Ecto neural progenitor cell (in vitro differentiated cells): ENCODE measurements around the gene IQCE.

Source experiments
- DNase-seq: peaks from one replicate; pipeline ENCODE4 v3.0.0-alpha.2; 2018; ENCODE audit warnings: low spot score

The IQCE gene

DNA sequence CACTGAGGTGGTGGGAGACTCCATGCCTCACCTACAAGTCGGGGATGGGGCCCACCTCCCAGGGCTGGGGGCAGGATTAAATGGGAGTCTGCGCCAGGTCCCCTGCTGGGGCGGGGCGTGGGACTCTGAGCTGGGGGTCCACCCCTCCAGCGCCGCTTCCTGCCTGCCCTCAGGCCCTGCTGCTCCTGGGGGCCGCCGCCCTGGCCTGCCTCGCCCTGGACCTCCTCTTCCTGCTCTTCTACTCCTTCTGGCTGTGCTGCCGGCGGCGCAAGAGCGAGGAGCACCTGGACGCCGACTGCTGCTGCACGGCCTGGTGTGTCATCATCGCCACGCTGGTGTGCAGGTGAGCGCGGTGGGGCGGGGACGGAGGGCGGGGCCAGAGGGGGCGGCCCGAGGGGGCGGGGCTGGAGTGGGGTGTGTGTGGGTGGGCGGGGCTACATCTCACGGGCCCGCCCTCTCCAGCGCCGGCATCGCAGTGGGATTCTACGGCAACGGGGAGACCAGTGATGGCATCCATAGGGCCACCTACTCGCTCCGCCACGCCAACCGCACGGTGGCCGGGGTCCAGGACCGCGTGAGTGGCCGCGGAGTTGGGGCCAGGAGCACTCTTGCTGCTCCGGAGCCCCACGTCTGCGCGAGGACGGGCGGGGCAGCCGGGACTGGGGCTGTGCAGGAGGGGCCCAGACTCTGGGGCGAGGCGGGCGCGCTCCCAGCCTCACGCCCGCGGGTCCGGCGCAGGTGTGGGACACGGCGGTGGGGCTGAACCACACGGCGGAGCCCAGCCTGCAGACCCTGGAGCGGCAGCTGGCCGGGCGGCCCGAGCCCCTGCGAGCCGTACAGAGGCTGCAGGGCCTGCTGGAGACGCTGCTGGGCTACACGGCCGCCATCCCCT, 88.1 kb downstream of the IQCE start:
- DNase-seq: no peak

GRCh38 chr7:2647594-2648172, 88.9 kb downstream of the IQCE start:
- no peak for DNase-seq

DNA sequence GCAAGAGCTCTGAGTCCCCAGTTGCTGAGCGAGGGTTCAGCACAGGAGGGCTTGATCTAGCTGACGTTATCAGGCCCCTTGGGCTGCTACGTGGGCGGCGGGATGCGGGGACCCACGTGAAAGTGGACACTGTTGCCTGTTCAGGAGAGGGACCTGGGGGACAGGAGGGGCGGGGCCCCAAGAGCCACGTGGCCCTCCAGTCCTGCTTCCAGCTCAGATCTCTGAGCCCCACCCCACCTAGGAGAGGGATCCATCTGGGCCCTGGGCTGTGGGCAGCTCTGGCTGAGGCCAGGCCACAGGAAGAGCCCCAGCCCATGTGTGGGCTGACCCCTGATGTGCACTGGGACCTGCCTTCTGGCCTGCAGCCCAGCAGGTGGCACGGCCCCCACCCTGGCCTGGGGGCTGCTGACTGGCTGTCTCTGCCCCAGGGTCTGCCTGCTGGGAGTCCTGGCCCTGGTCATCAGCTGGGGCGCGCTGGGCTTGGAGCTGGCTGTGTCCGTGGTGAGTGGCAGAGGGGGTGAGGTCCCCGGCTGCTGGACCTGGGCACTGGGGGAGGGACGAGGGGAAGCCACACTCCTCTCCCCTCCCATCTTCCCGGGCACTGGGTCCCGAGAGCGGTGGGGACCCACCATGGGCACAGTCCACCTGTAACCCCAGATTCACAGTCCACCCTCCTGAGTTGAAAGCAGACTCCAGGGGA, 90.5 kb downstream of the IQCE start:
- DNase-seq: no peak

DNA sequence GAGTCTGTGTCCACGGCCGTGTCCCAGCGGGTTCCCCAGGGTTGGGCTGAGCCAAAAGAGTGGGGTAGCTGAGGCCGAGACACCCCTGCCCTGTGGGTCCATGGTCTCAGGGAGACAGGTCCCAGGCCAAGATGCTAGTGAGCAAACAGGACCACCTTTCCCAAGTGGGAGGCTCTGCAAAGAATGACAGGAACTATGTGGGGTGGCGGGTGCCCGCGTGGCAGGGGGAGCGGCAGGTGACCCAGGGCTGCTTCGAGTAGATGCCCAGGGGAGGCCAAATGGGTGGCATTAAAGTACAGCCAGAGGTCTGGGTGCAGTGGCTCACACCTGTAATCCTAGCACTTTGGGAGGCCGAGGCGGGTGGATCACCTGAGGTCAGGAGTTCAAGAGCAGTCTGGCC, 91.2 kb downstream of the IQCE start:
- DNase-seq: no peak

GRCh38 chr7:2650451-2650850, 91.7 kb downstream of the IQCE start:
- DNase-seq: no peak

- no peak for DNase-seq
Measured at GRCh38 chr7:2651336-2651735, 92.6 kb downstream of the IQCE start.

GRCh38 chr7:2651847-2652735, 93.3 kb downstream of the IQCE start:
- no peak for DNase-seq

DNA sequence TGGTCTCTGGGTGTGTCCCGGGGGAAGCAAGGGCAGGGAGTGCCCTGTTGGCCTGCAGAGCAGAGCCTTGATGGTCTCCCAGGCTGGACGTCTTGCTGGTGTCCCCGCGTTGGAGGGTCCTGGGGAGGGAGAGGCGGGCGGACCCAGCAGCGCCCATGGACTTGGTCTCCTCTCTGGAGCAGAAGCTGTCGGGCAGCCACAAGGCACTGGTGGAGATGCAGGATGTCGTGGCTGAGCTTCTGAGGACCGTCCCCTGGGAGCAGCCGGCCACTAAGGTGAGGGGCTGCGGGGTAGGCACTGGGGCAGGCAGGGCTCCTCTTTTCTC, 93.9 kb downstream of the IQCE start:
- DNase-seq: no peak

DNA sequence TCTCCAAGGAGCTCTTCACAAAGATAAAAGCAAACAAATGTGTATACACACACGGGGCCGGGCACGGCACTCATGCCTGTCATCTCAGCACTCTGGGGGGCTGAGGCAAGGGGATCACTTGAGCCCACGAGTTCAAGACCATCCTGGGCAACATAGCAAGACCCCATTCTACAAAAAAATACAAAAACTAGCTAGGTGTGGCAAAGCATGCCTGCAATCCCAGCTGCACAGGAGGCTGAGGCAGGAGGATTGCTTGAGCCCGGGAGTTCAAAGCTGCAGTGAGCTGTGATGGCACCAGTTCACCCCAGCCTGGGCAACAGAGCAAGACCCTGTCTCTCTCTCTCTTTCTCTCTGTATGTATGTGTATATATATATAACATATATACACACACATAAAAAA, 95.3 kb downstream of the IQCE start:
- DNase-seq: no peak

DNA sequence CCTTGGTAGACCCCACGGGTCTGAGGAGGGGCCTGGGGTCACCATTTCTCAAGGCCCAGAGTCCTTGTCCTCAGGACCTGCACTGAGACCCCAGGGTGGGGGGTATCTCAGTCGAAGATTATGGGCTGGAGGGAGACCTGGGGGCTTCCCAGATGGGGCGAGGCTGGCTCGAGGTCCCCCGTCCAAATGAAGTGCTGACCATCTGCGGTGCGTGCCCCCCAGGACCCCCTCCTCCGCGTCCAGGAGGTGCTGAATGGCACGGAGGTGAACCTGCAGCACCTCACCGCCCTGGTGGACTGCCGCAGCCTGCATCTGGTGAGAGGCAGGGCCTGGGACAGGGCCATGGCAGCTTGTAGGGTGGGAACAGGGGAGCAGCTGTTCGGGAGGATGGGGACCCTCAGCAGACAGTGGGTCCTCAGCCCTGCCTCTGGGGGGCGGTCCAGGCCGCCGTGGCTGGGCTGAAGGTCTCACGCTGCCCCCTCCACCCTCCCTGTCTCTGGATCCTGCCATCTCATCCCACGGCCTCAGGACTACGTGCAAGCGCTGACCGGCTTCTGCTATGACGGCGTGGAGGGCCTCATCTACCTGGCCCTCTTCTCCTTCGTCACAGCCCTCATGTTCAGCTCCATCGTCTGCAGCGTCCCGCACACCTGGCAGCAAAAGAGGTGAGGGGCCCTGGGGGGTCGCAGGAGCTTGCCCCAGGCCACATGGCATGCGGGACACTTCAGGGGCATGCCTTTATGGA, 97.3 kb downstream of the IQCE start:
- no peak for DNase-seq

- no peak for DNase-seq
Measured at GRCh38 chr7:2657208-2657607, 98.4 kb downstream of the IQCE start.

- no peak for DNase-seq
Measured at GRCh38 chr7:2657920-2658671, 99.3 kb downstream of the IQCE start.

DNA sequence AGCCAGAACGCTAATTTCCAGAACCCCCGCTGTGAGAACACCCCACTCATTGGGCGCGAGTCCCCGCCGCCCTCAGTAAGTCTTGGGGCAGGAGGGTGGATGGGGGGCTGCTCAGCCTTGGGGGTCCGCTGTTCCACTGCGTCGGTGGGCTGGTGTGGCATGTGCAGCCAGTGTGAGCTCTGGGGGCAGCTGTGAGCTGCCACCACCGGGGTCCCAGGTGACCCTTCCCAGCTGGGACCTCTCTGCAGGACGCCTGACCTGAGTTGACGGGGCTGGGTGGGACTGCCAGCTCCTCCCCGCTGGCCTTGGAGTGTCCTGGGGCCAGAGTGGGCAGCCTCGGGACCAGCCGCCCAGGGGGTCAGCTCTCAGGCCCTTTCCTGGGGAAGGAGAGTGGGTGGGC, 100.2 kb downstream of the IQCE start:
- no peak for DNase-seq

DNA sequence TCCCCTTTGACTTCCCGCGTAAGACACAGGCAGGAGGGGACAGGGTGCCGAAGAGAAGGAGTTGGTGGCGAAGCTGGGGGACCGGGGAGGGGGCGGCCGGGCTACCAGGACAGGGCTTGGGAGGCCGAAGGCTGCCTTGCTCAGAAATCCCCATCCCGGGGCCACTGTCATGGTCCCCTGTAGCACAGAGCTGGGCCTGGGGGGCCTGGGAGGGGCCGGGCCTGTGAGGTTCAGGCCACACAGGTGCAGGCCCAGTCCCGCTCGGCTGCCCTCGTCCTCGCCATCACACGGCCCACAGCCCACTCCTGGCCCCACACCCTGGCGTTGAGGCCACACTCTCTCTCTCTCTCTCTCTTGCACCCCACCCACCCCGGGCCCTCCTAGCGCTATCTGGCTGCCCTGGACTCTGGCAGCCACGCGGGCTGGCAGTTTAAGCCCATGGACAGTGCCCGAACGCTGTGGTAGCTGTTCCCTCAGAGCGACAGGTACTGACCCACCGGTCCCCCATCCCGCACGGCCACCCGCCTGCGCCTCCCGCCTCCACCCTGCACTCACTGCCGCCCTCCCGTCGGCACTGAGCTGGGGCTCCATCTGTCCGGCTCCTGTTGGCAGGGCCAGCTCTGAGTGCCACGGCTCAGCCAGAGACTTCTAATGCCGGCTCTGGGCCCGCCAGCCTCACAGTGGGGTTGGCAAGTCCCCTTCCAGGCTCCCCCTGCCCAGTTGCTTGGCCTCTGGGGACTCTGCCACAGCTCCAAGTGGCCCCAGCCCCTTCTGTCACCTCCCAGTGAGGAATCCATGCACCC, 101.0 kb downstream of the IQCE start:
- no peak for DNase-seq

GRCh38 chr7:2660359-2661095, 101.7 kb downstream of the IQCE start:
- DNase-seq: no peak

DNA sequence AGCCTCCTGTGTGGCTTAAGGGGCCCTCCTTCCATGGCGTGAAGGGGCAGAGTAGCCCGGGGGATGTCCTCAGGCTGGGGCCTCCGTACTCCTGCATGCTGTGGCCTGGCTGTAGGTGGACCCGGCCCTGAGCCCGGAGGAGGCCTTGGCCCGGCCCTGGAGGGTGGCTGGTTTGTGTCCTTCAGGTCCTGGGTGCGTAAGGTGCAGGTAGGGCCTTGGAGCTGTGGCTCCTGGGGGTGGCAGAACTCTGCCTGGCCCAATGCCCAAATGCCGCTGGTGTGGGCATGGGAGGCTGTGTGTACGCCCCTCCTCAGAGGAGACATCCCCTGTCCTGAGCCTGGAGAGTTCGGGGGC, 102.3 kb downstream of the IQCE start:
- DNase-seq: no peak

DNA sequence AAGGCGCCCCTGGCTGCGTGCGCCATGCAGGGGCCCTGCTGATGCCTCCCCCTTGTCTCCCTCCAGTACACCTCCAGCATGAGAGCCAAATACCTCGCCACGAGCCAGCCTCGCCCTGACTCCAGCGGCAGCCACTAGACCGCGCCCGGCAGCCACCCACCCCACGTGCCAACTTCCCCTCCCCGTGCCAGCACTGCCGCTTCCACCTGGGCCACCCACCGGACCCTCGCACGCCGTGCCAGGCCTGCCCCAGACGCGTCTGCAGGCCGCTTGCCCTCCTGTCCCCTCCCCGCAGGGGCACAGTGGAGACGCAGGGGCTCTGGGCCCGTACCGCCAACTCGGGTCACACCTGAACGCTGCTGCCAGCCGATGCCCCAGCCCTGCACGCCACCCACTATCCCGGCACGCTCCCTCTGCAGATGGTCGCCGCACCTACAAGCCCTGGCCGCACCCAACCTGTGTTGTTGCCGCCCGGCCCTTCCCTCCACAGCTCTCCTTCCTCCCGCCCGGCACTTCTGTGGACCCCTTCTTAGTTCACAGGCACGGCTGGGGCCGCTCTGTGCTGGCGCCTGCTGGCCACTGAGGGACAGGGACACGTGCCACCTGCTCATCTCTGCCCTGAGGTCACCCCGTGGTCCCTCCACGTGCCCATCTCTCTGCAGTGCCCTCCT, 103.0 kb downstream of the IQCE start:
- DNase-seq: no peak

- DNase-seq: no peak
Measured at GRCh38 chr7:2662273-2663120, 103.7 kb downstream of the IQCE start.
